Measurements from ENCODE around the gene KIF1C.

KIF1C gene

DNA sequence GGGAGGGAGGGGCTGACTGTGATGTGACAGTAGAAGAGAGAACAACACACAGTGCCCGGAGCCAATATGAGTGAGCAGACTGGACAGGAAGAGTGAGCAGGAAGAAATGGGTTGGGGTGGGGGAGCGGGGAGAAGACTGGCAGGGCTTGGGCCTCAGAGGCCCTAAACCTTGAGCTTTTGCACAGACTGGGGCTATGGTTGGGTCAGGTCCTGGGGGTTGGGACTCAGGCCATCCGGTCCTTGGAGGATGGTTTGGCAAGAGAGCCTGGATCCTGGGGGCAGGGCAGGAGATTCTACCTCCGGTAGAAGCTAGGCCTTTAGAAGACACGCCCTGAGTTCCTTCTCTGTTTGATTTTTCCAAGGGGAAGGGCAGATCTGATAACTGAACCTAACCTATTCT, 11.3 kb upstream of the KIF1C start:
- peak overlapping the region; percentile 66 for H3K4me3 ChIP-seq (ENCODE audit: low read depth, low read length)
- H3K9me3 ChIP-seq = no peaks in the 10 kb centered on the region
- DNase-seq = no peak
- H3K27me3 ChIP-seq = no peaks in the 10 kb centered on the region
- H3K36me3 ChIP-seq = no peaks in the 10 kb centered on the region
- TF ChIP-seq, protein P1, sequence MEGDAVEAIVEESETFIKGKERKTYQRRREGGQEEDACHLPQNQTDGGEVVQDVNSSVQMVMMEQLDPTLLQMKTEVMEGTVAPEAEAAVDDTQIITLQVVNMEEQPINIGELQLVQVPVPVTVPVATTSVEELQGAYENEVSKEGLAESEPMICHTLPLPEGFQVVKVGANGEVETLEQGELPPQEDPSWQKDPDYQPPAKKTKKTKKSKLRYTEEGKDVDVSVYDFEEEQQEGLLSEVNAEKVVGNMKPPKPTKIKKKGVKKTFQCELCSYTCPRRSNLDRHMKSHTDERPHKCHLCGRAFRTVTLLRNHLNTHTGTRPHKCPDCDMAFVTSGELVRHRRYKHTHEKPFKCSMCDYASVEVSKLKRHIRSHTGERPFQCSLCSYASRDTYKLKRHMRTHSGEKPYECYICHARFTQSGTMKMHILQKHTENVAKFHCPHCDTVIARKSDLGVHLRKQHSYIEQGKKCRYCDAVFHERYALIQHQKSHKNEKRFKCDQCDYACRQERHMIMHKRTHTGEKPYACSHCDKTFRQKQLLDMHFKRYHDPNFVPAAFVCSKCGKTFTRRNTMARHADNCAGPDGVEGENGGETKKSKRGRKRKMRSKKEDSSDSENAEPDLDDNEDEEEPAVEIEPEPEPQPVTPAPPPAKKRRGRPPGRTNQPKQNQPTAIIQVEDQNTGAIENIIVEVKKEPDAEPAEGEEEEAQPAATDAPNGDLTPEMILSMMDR (IDR thresholded peaks at IDR 0.05; ENCODE audit: low read depth, low read length) = no peak
- no peaks in the 10 kb centered on the region for H3K4me1 ChIP-seq

- Histone ChIP-seq H3K4me3 (ENCODE audit: low read depth, low read length) (peak within 1 kb of the TSS; percentile 66), H3K36me3 (no peaks in the 10 kb centered on the region), H3K9me3 (no peaks in the 10 kb centered on the region), H3K27me3 (no peaks in the 10 kb centered on the region), H3K4me1 (no peaks in the 10 kb centered on the region)
- peak; percentile 82 for DNase-seq
- TF ChIP-seq, protein P1 (IDR thresholded peaks at IDR 0.05; ENCODE audit: low read depth, low read length) = peak; percentile 60
Measured at GRCh38 chr17:4986951-4987766, 10.6 kb upstream of the KIF1C start, which contains the start of gene CAMTA2. Gene CAMTA2 (minus strand): TSS chr17:4987675. CDS start chr17:4986222, 1,453 bp downstream.

GRCh38 chr17:4987767-4988567, 9.8 kb upstream of the KIF1C start:
- H3K27me3 ChIP-seq = no peaks in the 10 kb centered on the region
- DNase-seq = no peak
- H3K9me3 ChIP-seq = no peaks in the 10 kb centered on the region
- H3K4me3 ChIP-seq (ENCODE audit: low read depth, low read length) = peak overlapping the region; percentile 66
- no peaks in the 10 kb centered on the region for H3K36me3 ChIP-seq
- H3K4me1 ChIP-seq = no peaks in the 10 kb centered on the region
- TF ChIP-seq, protein P1 (IDR thresholded peaks at IDR 0.05; ENCODE audit: low read depth, low read length) = no peak

DNA sequence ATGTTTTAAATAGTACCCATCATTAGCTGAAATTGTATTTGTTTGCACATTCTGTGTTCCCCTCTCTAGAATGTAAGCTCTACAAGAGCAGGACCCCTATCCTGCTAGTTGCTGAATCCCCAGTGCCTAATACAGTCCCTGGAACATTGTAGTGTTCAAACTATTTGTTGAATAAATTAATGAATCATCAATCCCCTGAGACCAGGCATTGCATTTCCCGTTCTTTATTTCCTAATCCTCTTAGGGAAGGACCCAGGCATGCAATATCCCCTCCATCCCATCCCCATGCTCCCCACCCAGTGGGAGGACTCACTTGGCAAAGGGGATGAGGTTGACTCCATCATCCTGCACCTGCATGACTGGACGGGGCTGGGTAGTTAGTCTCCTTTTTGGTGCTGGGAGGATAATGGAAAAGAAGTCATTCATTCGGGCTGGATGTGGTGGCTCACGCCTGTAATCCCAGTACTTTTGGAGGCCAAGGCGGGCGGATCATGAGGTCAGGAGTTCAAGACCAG, 3.6 kb upstream of the KIF1C start:
- no peak for DNase-seq
- H3K9me3 ChIP-seq = no peaks in the 10 kb centered on the region

DNA sequence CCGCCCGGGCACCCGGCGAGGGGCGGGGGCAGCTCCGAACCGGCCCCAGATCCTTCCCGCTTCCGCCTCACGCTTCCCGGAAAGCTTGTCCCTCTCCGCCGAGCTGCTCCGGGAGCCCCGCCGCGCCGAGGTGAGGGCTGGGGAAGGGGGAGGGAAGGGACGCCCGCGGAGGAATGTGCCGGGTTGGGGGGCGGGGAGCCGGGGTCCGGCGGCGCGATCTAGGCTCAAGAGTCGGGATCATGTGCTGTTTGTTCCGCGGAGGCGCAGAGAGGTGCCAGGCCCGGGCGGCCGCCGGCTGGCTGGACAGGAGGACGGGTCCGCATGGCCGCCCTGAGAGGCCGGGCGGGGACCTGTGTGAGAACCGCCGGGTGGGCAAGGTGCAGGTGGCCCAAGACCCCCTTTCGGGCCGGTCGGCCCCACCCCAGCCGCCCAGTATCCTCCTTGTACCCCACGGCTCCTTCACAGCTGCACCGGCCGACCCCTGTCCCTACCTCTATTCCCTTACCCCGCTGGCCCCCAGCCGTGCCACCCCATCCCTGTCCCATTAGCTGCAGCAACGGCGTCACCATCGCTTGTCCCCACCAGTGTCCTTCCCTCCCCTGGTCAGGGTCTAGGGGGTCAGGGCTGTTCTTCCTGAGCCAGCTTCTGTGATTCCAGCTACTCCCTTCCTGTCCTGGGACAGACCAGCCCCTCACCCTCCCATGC, 429 bp downstream of the KIF1C start:
- TF ChIP-seq, protein P1 (IDR thresholded peaks at IDR 0.05; ENCODE audit: low read depth, low read length) = no peak
- Histone ChIP-seq H3K4me3 (ENCODE audit: low read depth, low read length) (peak overlapping the region; percentile 56), H3K36me3 (no peaks in the 10 kb centered on the region), H3K9me3 (no peaks in the 10 kb centered on the region), H3K27me3 (no peaks in the 10 kb centered on the region), H3K4me1 (no peaks in the 10 kb centered on the region)
- DNase-seq = no peak

More for the DNA sequence above, 3.6 kb upstream of the KIF1C start:
- no peaks in the 10 kb centered on the region for H3K27me3 ChIP-seq
- TF ChIP-seq, protein P1 (IDR thresholded peaks at IDR 0.05; ENCODE audit: low read depth, low read length) = no peak
- H3K4me1 ChIP-seq = no peaks in the 10 kb centered on the region
- no peaks in the 10 kb centered on the region for H3K36me3 ChIP-seq
- no peak overlapping the region for H3K4me3 ChIP-seq (ENCODE audit: low read depth, low read length)

All from BE2C (cell line).